Measurements from ENCODE around the gene DENND6A. TPM values are rescaled to one million over a fixed set of nuclear protein-coding genes. Genes with fewer than 3 reads are reported as not detected.

The DENND6A gene
- total and polyA plus RNA-seq, 2 of the 8 experiments (the other 6 are each of a cell fraction or from before 2014, with no cell fraction given), result 7.8 to 14.8 TPM

DNA sequence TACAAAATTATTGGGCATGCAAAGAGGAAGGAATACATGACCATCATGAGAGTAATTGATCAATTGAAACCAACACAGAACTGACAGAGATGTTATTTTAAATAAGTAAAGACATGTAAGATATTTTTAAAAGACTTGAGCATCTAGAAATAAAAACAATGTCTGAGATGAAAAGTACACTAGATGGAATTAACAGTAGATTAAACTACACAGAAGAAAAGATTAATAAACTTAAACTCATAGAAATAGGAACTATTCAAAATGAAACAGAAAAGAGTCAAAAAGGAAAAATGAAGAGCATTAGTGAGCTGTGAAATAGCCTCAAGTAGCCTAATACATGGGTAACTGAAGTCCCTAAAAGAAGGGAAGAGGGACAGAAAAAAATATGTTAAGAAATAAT is 87.2 kb downstream of the DENND6A start:
- Histone ChIP-seq H3K9me3 (ENCODE audit: insufficient read depth in 2 of 2, low read depth in 1 of 2, low read length in 1 of 2) (no peaks in the 10 kb centered on the region), H3K18ac (ENCODE audit: extremely low read depth, low read length) (no peak overlapping the region)

More for the DNA sequence above, 87.2 kb downstream of the DENND6A start:
- Histone ChIP-seq H3K27me3 (replicated peaks in 1 of 4; ENCODE audit: control insufficient read depth in 3 of 4, extremely low read depth in 1 of 4, insufficient read depth in 3 of 4, low read length in 3 of 4) (no peaks in the 10 kb centered on the region), H3K4ac (replicated peaks; ENCODE audit: insufficient read length, low read depth, low read length) (no peak overlapping the region), H3K4me3 (ENCODE audit: extremely low read depth in 1 of 4, insufficient read depth in 2 of 4, low read depth in 3 of 4, low read length in 4 of 4) (no peak overlapping the region), H4K8ac (ENCODE audit: extremely low read depth, insufficient read depth, low read length) (no peak overlapping the region), H3K9ac (replicated peaks in 1 of 4; ENCODE audit: extremely low read depth in 1 of 4, low read depth in 3 of 4, low read length in 3 of 4) (no peak overlapping the region), H3K23me2 (ENCODE audit: low read depth, low read length) (no peaks in the 10 kb centered on the region), H3K56ac (replicated peaks; ENCODE audit: insufficient read length, low read depth, low read length) (no peak overlapping the region), H3K14ac (ENCODE audit: insufficient read length) (no peak overlapping the region), H3K79me2 (ENCODE audit: control insufficient read depth in 1 of 2, insufficient read depth in 2 of 2, low read length in 2 of 2) (no peaks in the 10 kb centered on the region), H3K27ac (ENCODE audit: low read depth, low read length) (no peak overlapping the region), H2BK5ac (ENCODE audit: low read depth, low read length) (no peak overlapping the region), H4K20me1 (replicated peaks in 1 of 2; ENCODE audit: control insufficient read depth in 1 of 2, insufficient read depth in 2 of 2, low read length in 2 of 2) (no peaks in the 10 kb centered on the region), H3K4me2 (ENCODE audit: insufficient read depth in 1 of 2, low read depth in 2 of 2, low read length in 2 of 2) (no peak overlapping the region), H3K23ac (ENCODE audit: insufficient read length) (no peak overlapping the region), H2BK12ac (ENCODE audit: low read depth, low read length) (no peak overlapping the region), H2AK5ac (ENCODE audit: low read depth, low read length) (no peak overlapping the region), H3K79me1 (ENCODE audit: low read depth, low read length) (no peaks in the 10 kb centered on the region), H4K91ac (replicated peaks; ENCODE audit: insufficient read length, low read length) (no peak overlapping the region), H2BK15ac (ENCODE audit: low read length) (no peak overlapping the region), H2AFZ (ENCODE audit: low read length) (no peak overlapping the region), H2BK20ac (ENCODE audit: low read length) (no peak overlapping the region), H3K36me3 (ENCODE audit: control insufficient read depth in 2 of 4, insufficient read depth in 4 of 4, low read length in 3 of 4) (no peaks in the 10 kb centered on the region), H4K5ac (ENCODE audit: insufficient read length, low read depth, low read length) (no peak overlapping the region), H2BK120ac (replicated peaks; ENCODE audit: low read depth, low read length) (no peak overlapping the region), H3K4me1 (replicated peaks in 1 of 4; ENCODE audit: control insufficient read depth in 3 of 4, insufficient read depth in 4 of 4, low read length in 3 of 4) (no peaks in the 10 kb centered on the region)
- TF ChIP-seq SUZ12 (IDR thresholded peaks at IDR 0.05; ENCODE audit: low read length), result no peak
- CTCF ChIA-PET (ENCODE audit: partially characterized antibody), result no interaction called here
- no peak for FAIRE-seq
- POLR2A ChIA-PET (ENCODE audit: partially characterized antibody), result no interaction called here
- DNase-seq (ENCODE audit: low read depth in 1 of 2, low spot score in 2 of 2), result no peak
